ENCODE results near the gene FAM24A.
A peak's percentile ranks its signal among the peaks of the same experiment; 100 is the strongest.
"Not testable (repeated sequence)": the region's sequence is repeated elsewhere in the genome, so short reads cannot be mapped to it uniquely, and the experiment has no call there.

Gene FAM24A

DNA sequence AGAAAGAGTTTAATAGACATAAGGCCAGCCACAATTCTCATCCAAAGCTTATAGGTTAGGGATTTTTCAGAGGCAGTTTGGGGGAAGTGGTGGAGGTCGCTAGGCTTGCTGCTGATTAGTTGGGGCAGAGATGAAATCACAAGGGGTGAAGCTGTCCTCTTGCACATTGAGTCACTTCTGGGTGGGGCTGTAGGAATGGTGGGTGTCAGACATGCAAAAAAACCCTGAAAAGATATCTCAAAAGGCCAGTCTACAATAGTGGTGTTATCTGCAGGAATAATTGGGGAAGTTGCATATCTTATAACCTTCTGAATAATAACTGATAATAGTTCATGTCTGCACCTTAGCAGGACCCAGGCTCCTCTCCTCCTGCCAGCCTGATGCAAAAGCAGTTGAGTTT is 33.1 kb upstream of the FAM24A start:
- Histone ChIP-seq H3K36me3 (ENCODE audit: control insufficient read depth in 2 of 2, insufficient read depth in 2 of 2, low read length in 2 of 2) (no peaks in the 10 kb centered on the region), H3K9ac (ENCODE audit: low read length in 2 of 2) (no peak overlapping the region), H3K27ac (ENCODE audit: low read length) (no peak overlapping the region), H3K9me3 (ENCODE audit: control insufficient read depth in 2 of 2, low read length in 2 of 2) (no peaks in the 10 kb centered on the region), H3K27me3 (ENCODE audit: control insufficient read depth in 1 of 2, insufficient read depth in 2 of 2, low read length in 2 of 2) (no peaks in the 10 kb centered on the region), H3K4me1 (ENCODE audit: control insufficient read depth, insufficient read depth, low read length) (peaks cover 10% of the 10 kb centered on the region), H3K4me3 (ENCODE audit: low read length in 2 of 2) (no peak overlapping the region)

DNA sequence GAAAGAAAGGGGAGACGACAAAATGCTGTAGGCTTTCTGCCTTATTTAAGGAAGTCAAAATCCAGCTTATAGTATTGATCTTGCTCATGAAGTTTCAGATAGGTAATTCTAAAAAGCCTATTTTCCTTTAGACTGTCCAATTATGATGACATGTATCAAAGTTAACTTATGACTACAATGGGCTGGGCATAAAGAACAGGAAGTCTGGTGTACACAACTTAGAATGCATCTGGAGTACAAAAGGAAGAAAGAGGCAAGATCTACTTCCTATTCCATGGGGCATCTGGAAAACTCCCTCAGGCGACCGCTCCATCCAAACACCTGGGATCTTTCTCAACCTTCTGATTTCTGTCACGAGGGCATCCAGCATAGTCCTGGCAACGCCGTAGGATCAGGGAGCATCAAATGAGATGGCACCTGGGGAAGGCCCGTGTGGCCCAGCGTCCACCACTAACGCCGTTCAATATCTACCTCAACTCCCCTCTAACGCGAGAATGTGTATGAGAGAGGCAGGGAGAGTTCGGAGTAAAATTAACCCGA is 31.5 kb upstream of the FAM24A start:
- H3K4me1 ChIP-seq (ENCODE audit: control insufficient read depth, insufficient read depth, low read length) = peaks cover 10% of the 10 kb centered on the region
- H3K9me3 ChIP-seq (ENCODE audit: control insufficient read depth in 2 of 2, low read length in 2 of 2) = no peaks in the 10 kb centered on the region
- peak overlapping the region; percentile 55 to 58 for H3K9ac ChIP-seq (ENCODE audit: low read length in 2 of 2)
- H3K27ac ChIP-seq (ENCODE audit: low read length) = no peak overlapping the region
- no peaks in the 10 kb centered on the region for H3K36me3 ChIP-seq (ENCODE audit: control insufficient read depth in 2 of 2, insufficient read depth in 2 of 2, low read length in 2 of 2)
- peak overlapping the region; percentile 75 to 81 for H3K4me3 ChIP-seq (ENCODE audit: low read length in 2 of 2)
- no peaks in the 10 kb centered on the region for H3K27me3 ChIP-seq (ENCODE audit: control insufficient read depth in 1 of 2, insufficient read depth in 2 of 2, low read length in 2 of 2)

- H3K36me3 ChIP-seq (ENCODE audit: control insufficient read depth in 2 of 2, insufficient read depth in 2 of 2, low read length in 2 of 2) = no peaks in the 10 kb centered on the region
- H3K27ac ChIP-seq (ENCODE audit: low read length) = no peak within 1 kb of the TSS
- peak within 1 kb of the TSS; percentile 75 to 81 for H3K4me3 ChIP-seq (ENCODE audit: low read length in 2 of 2)
- H3K27me3 ChIP-seq (ENCODE audit: control insufficient read depth in 1 of 2, insufficient read depth in 2 of 2, low read length in 2 of 2) = no peaks in the 10 kb centered on the region
- peak within 1 kb of the TSS; percentile 55 to 58 for H3K9ac ChIP-seq (ENCODE audit: low read length in 2 of 2)
- H3K9me3 ChIP-seq (ENCODE audit: control insufficient read depth in 2 of 2, low read length in 2 of 2) = no peaks in the 10 kb centered on the region
- peaks cover 10% of the 10 kb centered on the region for H3K4me1 ChIP-seq (ENCODE audit: control insufficient read depth, insufficient read depth, low read length)
Observed at GRCh38 chr10:122879339-122880273, 30.8 kb upstream of the FAM24A start, which contains the start of gene FAM24B. FAM24B (minus strand) TSS chr10:122879581; CDS start chr10:122850515, 29,066 bp downstream.

DNA sequence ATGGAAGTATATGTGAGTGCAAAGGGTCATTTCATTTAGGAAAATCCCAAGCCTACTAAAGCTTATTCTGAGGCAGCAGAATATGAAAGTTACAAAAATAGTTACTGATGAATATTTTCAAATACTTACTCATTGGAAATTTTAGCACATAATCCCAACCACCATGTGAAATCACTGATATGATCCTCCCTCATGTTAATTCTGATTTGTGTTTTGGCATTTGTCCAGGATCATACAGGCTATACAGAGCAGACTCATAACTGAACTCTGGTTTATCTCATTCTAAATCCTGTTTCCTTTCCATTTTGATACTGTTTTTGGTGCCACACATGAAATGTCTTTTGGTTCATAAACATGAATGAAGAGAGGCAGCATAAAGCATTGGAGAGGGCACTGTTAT is 27.6 kb upstream of the FAM24A start:
- no peak overlapping the region for H3K27ac ChIP-seq (ENCODE audit: low read length)
- no peak overlapping the region for H3K4me3 ChIP-seq (ENCODE audit: low read length in 2 of 2)
- H3K9ac ChIP-seq (ENCODE audit: low read length in 2 of 2) = no peak overlapping the region
- no peaks in the 10 kb centered on the region for H3K9me3 ChIP-seq (ENCODE audit: control insufficient read depth in 2 of 2, low read length in 2 of 2)
- peaks cover 10% of the 10 kb centered on the region for H3K4me1 ChIP-seq (ENCODE audit: control insufficient read depth, insufficient read depth, low read length)
- H3K27me3 ChIP-seq (ENCODE audit: control insufficient read depth in 1 of 2, insufficient read depth in 2 of 2, low read length in 2 of 2) = no peaks in the 10 kb centered on the region
- no peaks in the 10 kb centered on the region for H3K36me3 ChIP-seq (ENCODE audit: control insufficient read depth in 2 of 2, insufficient read depth in 2 of 2, low read length in 2 of 2)

- no peak overlapping the region for H3K4me3 ChIP-seq (ENCODE audit: low read length in 2 of 2)
- H3K27me3 ChIP-seq (ENCODE audit: control insufficient read depth in 1 of 2, insufficient read depth in 2 of 2, low read length in 2 of 2) = no peaks in the 10 kb centered on the region
- H3K9ac ChIP-seq (ENCODE audit: low read length in 2 of 2) = no peak overlapping the region
- H3K9me3 ChIP-seq (ENCODE audit: control insufficient read depth in 2 of 2, low read length in 2 of 2) = no peaks in the 10 kb centered on the region
- no peaks in the 10 kb centered on the region for H3K36me3 ChIP-seq (ENCODE audit: control insufficient read depth in 2 of 2, insufficient read depth in 2 of 2, low read length in 2 of 2)
- no peak overlapping the region for H3K27ac ChIP-seq (ENCODE audit: low read length)
- peaks cover 10% of the 10 kb centered on the region for H3K4me1 ChIP-seq (ENCODE audit: control insufficient read depth, insufficient read depth, low read length)
Observed at GRCh38 chr10:122884166-122884565, 26.2 kb upstream of the FAM24A start.

GRCh38 chr10:122894261-122894944 is 16.0 kb upstream of the FAM24A start:
- no peaks in the 10 kb centered on the region for H3K36me3 ChIP-seq (ENCODE audit: control insufficient read depth in 2 of 2, insufficient read depth in 2 of 2, low read length in 2 of 2)
- H3K4me3 ChIP-seq (ENCODE audit: low read length in 2 of 2) = no peak overlapping the region
- H3K9me3 ChIP-seq (ENCODE audit: control insufficient read depth in 2 of 2, low read length in 2 of 2) = no peaks in the 10 kb centered on the region
- no peaks in the 10 kb centered on the region for H3K4me1 ChIP-seq (ENCODE audit: control insufficient read depth, insufficient read depth, low read length)
- H3K27ac ChIP-seq (ENCODE audit: low read length) = no peak overlapping the region
- no peaks in the 10 kb centered on the region for H3K27me3 ChIP-seq (ENCODE audit: control insufficient read depth in 1 of 2, insufficient read depth in 2 of 2, low read length in 2 of 2)
- H3K9ac ChIP-seq (ENCODE audit: low read length in 2 of 2) = no peak overlapping the region

- H3K36me3 ChIP-seq (ENCODE audit: control insufficient read depth in 2 of 2, insufficient read depth in 2 of 2, low read length in 2 of 2); H3K4me3 ChIP-seq (ENCODE audit: low read length in 2 of 2); H3K27me3 ChIP-seq (ENCODE audit: control insufficient read depth in 1 of 2, insufficient read depth in 2 of 2, low read length in 2 of 2); H3K9me3 ChIP-seq (ENCODE audit: control insufficient read depth in 2 of 2, low read length in 2 of 2); H3K4me1 ChIP-seq (ENCODE audit: control insufficient read depth, insufficient read depth, low read length); H3K9ac ChIP-seq (ENCODE audit: low read length in 2 of 2); H3K27ac ChIP-seq (ENCODE audit: low read length): not testable (repeated sequence)
Observed at GRCh38 chr10:122903861-122904260, 6.5 kb upstream of the FAM24A start.

GRCh38 chr10:122911889-122912484 is 1.6 kb downstream of the FAM24A start:
- no peak overlapping the region for H3K9ac ChIP-seq (ENCODE audit: low read length in 2 of 2)
- no peaks in the 10 kb centered on the region for H3K36me3 ChIP-seq (ENCODE audit: control insufficient read depth in 2 of 2, insufficient read depth in 2 of 2, low read length in 2 of 2)
- no peak overlapping the region for H3K4me3 ChIP-seq (ENCODE audit: low read length in 2 of 2)
- H3K4me1 ChIP-seq (ENCODE audit: control insufficient read depth, insufficient read depth, low read length) = no peaks in the 10 kb centered on the region
- H3K27me3 ChIP-seq (ENCODE audit: control insufficient read depth in 1 of 2, insufficient read depth in 2 of 2, low read length in 2 of 2) = no peaks in the 10 kb centered on the region
- no peaks in the 10 kb centered on the region for H3K9me3 ChIP-seq (ENCODE audit: control insufficient read depth in 2 of 2, low read length in 2 of 2)
- no peak overlapping the region for H3K27ac ChIP-seq (ENCODE audit: low read length)

DNA sequence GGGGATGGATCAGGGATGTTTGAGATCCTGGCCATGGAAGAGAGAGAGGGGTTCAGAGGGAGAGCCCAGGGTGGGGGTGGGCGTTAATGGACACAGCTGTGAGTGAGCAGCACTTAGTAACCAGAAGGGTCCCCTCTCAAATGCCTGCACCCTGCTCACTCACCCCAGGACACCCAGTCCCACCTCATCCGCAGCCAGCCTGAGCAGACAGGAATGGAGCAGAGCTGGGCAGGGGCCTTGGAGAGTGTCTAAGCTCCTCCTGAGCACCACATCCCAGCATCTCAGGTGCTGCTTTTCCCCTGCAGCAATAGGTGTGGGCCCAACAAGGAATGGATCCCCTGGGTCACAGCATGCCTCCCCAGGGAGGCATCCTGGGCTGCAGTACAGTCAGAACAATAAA is 5.3 kb downstream of the FAM24A start:
- Histone ChIP-seq H3K4me3 (ENCODE audit: low read length in 2 of 2) (no peak overlapping the region), H3K9me3 (ENCODE audit: control insufficient read depth in 2 of 2, low read length in 2 of 2) (no peaks in the 10 kb centered on the region), H3K36me3 (ENCODE audit: control insufficient read depth in 2 of 2, insufficient read depth in 2 of 2, low read length in 2 of 2) (no peaks in the 10 kb centered on the region), H3K27me3 (ENCODE audit: control insufficient read depth in 1 of 2, insufficient read depth in 2 of 2, low read length in 2 of 2) (no peaks in the 10 kb centered on the region), H3K9ac (ENCODE audit: low read length in 2 of 2) (no peak overlapping the region), H3K27ac (ENCODE audit: low read length) (no peak overlapping the region), H3K4me1 (ENCODE audit: control insufficient read depth, insufficient read depth, low read length) (no peaks in the 10 kb centered on the region)

GRCh38 chr10:122930140-122930539 is 19.7 kb downstream of the FAM24A start:
- Histone ChIP-seq H3K9ac (ENCODE audit: low read length in 2 of 2) (no peak overlapping the region), H3K9me3 (ENCODE audit: control insufficient read depth in 2 of 2, low read length in 2 of 2) (no peaks in the 10 kb centered on the region), H3K27me3 (ENCODE audit: control insufficient read depth in 1 of 2, insufficient read depth in 2 of 2, low read length in 2 of 2) (no peaks in the 10 kb centered on the region), H3K4me1 (ENCODE audit: control insufficient read depth, insufficient read depth, low read length) (no peaks in the 10 kb centered on the region), H3K27ac (ENCODE audit: low read length) (no peak overlapping the region), H3K4me3 (ENCODE audit: low read length in 2 of 2) (no peak overlapping the region), H3K36me3 (ENCODE audit: control insufficient read depth in 2 of 2, insufficient read depth in 2 of 2, low read length in 2 of 2) (peaks cover 0 to 3% of the 10 kb centered on the region in 2 donors)
